Measurements from ENCODE around the gene PHAF1. TPM values are rescaled to one million over a fixed set of nuclear protein-coding genes. Genes with fewer than 3 reads are reported as not detected.

Gene PHAF1
- 10 to 100 TPM; 11.4 to 30.6 (median 20.4) TPM for total RNA-seq

- Histone ChIP-seq H3K36me3 (no peaks in the 10 kb centered on the region), H3K27ac (peak within 1 kb of the TSS; percentile 55 to 84 (median 72)), H3K4me1 (peaks cover 0 to 26% (median 15%) of the 10 kb centered on the region in 4 donors), H3K9me3 (no peaks in the 10 kb centered on the region), H3K27me3 (no peaks in the 10 kb centered on the region), H3K4me3 (peak within 1 kb of the TSS; percentile 83 to 97 (median 88))
- TF ChIP-seq CTCF (IDR thresholded peaks at IDR 0.05) (peak in 1 of 6 experiments; percentile 13), POLR2A (IDR thresholded peaks at IDR 0.05) (peak; percentile 81 to 84)
- DNase-seq, result peak; percentile 89 to 98 (median 97)
Observed at GRCh38 chr16:67109407-67110135, at the start of gene PHAF1. PHAF1 (plus strand) TSS chr16:67109941; CDS start chr16:67110176, 235 bp downstream.

GRCh38 chr16:67063008-67063407, 46.7 kb upstream of the PHAF1 start:
- peaks cover 0 to 22% (median 0%) of the 10 kb centered on the region in 3 donors for H3K36me3 ChIP-seq
- H3K4me3 ChIP-seq, result no peak overlapping the region
- DNase-seq, result no peak
- peaks cover 0 to 8% (median 2%) of the 10 kb centered on the region in 4 donors for H3K4me1 ChIP-seq
- H3K9me3 ChIP-seq, result no peaks in the 10 kb centered on the region
- H3K27me3 ChIP-seq, result no peaks in the 10 kb centered on the region
- TF ChIP-seq POLR2A (IDR thresholded peaks at IDR 0.05) (no peak), CTCF (IDR thresholded peaks at IDR 0.05) (no peak)
- H3K27ac ChIP-seq, result no peak overlapping the region

- TF ChIP-seq CTCF (IDR thresholded peaks at IDR 0.05), result no peak
- no peak for TF ChIP-seq POLR2A (IDR thresholded peaks at IDR 0.05)
- Histone ChIP-seq H3K4me1 (no peaks in the 10 kb centered on the region), H3K9me3 (no peaks in the 10 kb centered on the region), H3K27me3 (no peaks in the 10 kb centered on the region), H3K36me3 (peaks cover 0 to 44% (median 0%) of the 10 kb centered on the region in 3 donors), H3K4me3 (no peak overlapping the region), H3K27ac (no peak overlapping the region)
- DNase-seq, result no peak
Observed at GRCh38 chr16:67068212-67068753, 41.5 kb upstream of the PHAF1 start.

GRCh38 chr16:67071476-67072048, 38.2 kb upstream of the PHAF1 start:
- peaks cover 0 to 63% (median 0%) of the 10 kb centered on the region in 3 donors for H3K36me3 ChIP-seq
- no peak overlapping the region for H3K27ac ChIP-seq

GRCh38 chr16:67075331-67075730, 34.4 kb upstream of the PHAF1 start:
- H3K4me3 ChIP-seq, result no peak overlapping the region
- no peak overlapping the region for H3K27ac ChIP-seq
- TF ChIP-seq CTCF (IDR thresholded peaks at IDR 0.05) (no peak), POLR2A (IDR thresholded peaks at IDR 0.05) (no peak)
- H3K4me1 ChIP-seq, result no peaks in the 10 kb centered on the region
- H3K9me3 ChIP-seq, result no peaks in the 10 kb centered on the region
- H3K36me3 ChIP-seq, result peaks cover 0 to 43% (median 0%) of the 10 kb centered on the region in 3 donors
- no peaks in the 10 kb centered on the region for H3K27me3 ChIP-seq
- DNase-seq, result no peak

More at GRCh38 chr16:67071476-67072048, 38.2 kb upstream of the PHAF1 start:
- Histone ChIP-seq H3K4me3 (no peak overlapping the region), H3K27me3 (no peaks in the 10 kb centered on the region), H3K4me1 (no peaks in the 10 kb centered on the region), H3K9me3 (no peaks in the 10 kb centered on the region)
- DNase-seq, result no peak
- TF ChIP-seq POLR2A (IDR thresholded peaks at IDR 0.05), result no peak
- no peak for TF ChIP-seq CTCF (IDR thresholded peaks at IDR 0.05)

All from Peyer's patch (tissue), 4 donors.